ENCODE data around the gene SEMA3D. TPM values are rescaled to one million over a fixed set of nuclear protein-coding genes. Genes with fewer than 3 reads are reported as not detected.

SEMA3D gene
- total RNA-seq, 1 donor from 2014 or later, result 0.35 TPM

GRCh38 chr7:85160223-85160622, 26.6 kb downstream of the SEMA3D start:
- TF ChIP-seq CTCF (conservative IDR thresholded peaks at IDR 0.05; ENCODE audit: low read depth, low read length), result no peak
- DNase-seq (ENCODE audit: low read depth), result no peak
- no peak overlapping the region for H3K4me3 ChIP-seq (ENCODE audit: low read depth, low read length)

- DNase-seq (ENCODE audit: low read depth), result no peak
- H3K4me3 ChIP-seq (ENCODE audit: low read depth, low read length), result no peak overlapping the region
- TF ChIP-seq CTCF (conservative IDR thresholded peaks at IDR 0.05; ENCODE audit: low read depth, low read length), result no peak
Observed at GRCh38 chr7:85159003-85159402, 27.9 kb downstream of the SEMA3D start.

- no peak for DNase-seq (ENCODE audit: low read depth)
- no peak for TF ChIP-seq CTCF (conservative IDR thresholded peaks at IDR 0.05; ENCODE audit: low read depth, low read length)
- no peak overlapping the region for H3K4me3 ChIP-seq (ENCODE audit: low read depth, low read length)
Observed at GRCh38 chr7:85156661-85157208, 30.1 kb downstream of the SEMA3D start.

DNA sequence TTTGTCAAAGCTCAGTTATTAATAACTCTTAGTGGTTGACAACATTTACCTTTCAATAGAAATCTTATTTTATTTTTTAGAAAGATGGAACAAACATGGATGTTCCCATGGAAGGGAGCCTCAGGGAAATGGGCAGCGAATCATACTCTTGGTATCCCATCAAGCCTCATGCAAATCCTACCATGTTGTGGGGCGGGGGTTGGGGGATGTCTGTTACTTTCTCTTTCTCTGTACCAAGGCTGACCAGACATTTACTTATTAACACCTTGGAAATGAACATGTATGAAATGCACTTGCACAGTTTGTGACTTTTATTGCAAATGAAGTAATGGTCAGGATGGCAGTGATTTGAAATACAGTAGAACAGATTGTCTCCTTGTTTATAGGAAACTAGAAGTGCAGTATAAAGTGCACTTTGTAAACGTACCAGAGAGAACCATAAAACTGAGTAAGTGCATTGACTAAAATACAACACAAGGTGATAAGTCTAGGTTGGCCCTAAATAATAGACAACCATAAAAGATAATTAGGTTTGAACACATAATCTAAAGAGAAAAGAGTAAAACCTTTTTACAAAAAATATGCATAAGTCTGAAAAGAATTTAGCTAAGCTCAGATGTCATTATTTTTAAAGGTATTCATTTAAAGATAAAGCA, 32.4 kb downstream of the SEMA3D start:
- DNase-seq (ENCODE audit: low read depth), result no peak
- H3K4me3 ChIP-seq (ENCODE audit: low read depth, low read length), result no peak overlapping the region
- no peak for TF ChIP-seq CTCF (conservative IDR thresholded peaks at IDR 0.05; ENCODE audit: low read depth, low read length)

DNA sequence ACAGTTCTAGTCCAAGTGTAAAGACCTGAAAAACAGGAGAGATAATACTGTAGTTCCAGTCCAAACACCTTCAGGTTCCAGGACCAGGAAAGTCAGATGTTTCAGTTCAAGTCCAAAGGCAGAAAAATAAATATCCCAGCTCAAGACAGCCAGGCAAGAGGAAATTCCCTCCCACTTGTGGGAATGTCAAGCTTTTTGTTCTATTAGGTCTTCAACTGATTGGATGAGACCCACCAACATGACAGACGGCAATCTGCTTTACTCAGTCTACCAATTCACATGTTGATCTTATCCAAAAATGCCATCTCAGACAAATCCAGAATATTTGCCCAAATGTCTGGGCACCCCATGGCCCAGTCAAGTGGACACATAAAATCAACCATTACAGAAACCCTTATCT, 33.1 kb downstream of the SEMA3D start:
- H3K4me3 ChIP-seq (ENCODE audit: low read depth, low read length), result no peak overlapping the region
- no peak for TF ChIP-seq CTCF (conservative IDR thresholded peaks at IDR 0.05; ENCODE audit: low read depth, low read length)
- no peak for DNase-seq (ENCODE audit: low read depth)

- DNase-seq (ENCODE audit: low read depth), result no peak
- H3K4me3 ChIP-seq (ENCODE audit: low read depth, low read length), result no peak overlapping the region
- TF ChIP-seq CTCF (conservative IDR thresholded peaks at IDR 0.05; ENCODE audit: low read depth, low read length), result no peak
Observed at GRCh38 chr7:85150624-85151023, 36.2 kb downstream of the SEMA3D start.

DNA sequence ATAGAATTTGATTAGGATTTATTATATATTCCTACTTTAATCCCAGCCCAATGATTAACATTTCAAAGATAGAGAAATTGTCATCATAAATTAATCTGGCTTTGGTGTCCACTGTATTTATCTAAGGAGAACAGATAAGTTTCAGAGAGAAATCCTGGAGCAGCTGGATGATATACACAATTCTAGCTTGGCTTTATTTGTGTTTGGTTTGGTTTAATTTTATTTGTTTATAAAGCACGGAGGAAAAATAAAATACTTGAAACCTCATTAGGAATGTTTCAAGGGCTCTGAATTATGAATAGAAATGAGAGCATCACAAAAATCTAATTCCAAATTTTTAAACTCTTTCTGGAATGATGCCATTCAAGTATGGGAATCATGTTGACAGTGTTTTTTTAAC, 42.1 kb downstream of the SEMA3D start:
- DNase-seq (ENCODE audit: low read depth), result no peak
- H3K4me3 ChIP-seq (ENCODE audit: low read depth, low read length), result no peak overlapping the region
- TF ChIP-seq CTCF (conservative IDR thresholded peaks at IDR 0.05; ENCODE audit: low read depth, low read length), result no peak

Measured in epithelial cell of proximal tubule (primary cell).